ENCODE results near the gene SPINK1.

SPINK1 gene

GRCh38 chr5:147796556-147797308 lies 34.7 kb downstream of the SPINK1 start:
- DNase-seq (ENCODE audit: extremely low spot score) = no peak
- ChIA-PET POLR2A (no interaction called here), CTCF (interaction anchor here (1.2 to 1.9 kb wide), 2 partner anchors 15 to 26 kb away, joined by 4 read pairs; partner anchors contain the start of gene JAKMIP2)
- TF ChIP-seq CTCF (IDR thresholded peaks at IDR 0.05; ENCODE audit: control extremely low read depth, extremely low read depth, low read depth, missing control alignments) = no peak

- TF ChIP-seq CTCF (IDR thresholded peaks at IDR 0.05; ENCODE audit: control extremely low read depth, extremely low read depth, low read depth, missing control alignments) = no peak
- DNase-seq (ENCODE audit: extremely low spot score) = no peak
- POLR2A ChIA-PET = no interaction called here
- CTCF ChIA-PET = no interaction called here
Measured at GRCh38 chr5:147791181-147791580, 40.3 kb downstream of the SPINK1 start.

GRCh38 chr5:147789820-147790219 lies 41.7 kb downstream of the SPINK1 start:
- POLR2A ChIA-PET = no interaction called here
- TF ChIP-seq CTCF (IDR thresholded peaks at IDR 0.05; ENCODE audit: control extremely low read depth, extremely low read depth, low read depth, missing control alignments) = no peak
- CTCF ChIA-PET = interaction anchor here (1.0 kb wide), 1 partner anchor 33 kb away, joined by 3 read pairs; no protein-coding TSS in a partner anchor
- no peak for DNase-seq (ENCODE audit: extremely low spot score)

DNA sequence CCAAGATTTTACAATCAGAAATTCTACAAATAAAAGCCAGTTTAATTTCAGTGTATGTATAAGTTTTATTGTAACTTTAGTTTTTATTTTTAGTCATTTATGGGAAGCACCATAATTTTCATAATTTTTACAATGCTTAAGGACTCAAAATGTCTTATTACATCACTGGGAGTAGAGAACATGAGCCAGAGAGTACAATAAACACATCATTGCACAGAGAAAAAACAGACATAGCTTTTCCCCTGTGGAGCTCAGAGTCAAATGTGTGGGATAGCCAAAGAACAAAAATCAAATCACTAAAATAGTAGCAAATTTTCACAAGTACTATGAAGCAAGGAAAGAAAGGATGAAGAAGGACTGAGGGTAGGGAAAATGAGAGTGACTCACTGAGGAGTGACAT lies 43.4 kb downstream of the SPINK1 start:
- no peak for TF ChIP-seq CTCF (IDR thresholded peaks at IDR 0.05; ENCODE audit: control extremely low read depth, extremely low read depth, low read depth, missing control alignments)
- no peak for DNase-seq (ENCODE audit: extremely low spot score)
- CTCF ChIA-PET = no interaction called here
- POLR2A ChIA-PET = no interaction called here

GRCh38 chr5:147786142-147786541 lies 45.3 kb downstream of the SPINK1 start:
- DNase-seq (ENCODE audit: extremely low spot score) = no peak
- ChIA-PET CTCF (no interaction called here), POLR2A (no interaction called here)
- no peak for TF ChIP-seq CTCF (IDR thresholded peaks at IDR 0.05; ENCODE audit: control extremely low read depth, extremely low read depth, low read depth, missing control alignments)

DNA sequence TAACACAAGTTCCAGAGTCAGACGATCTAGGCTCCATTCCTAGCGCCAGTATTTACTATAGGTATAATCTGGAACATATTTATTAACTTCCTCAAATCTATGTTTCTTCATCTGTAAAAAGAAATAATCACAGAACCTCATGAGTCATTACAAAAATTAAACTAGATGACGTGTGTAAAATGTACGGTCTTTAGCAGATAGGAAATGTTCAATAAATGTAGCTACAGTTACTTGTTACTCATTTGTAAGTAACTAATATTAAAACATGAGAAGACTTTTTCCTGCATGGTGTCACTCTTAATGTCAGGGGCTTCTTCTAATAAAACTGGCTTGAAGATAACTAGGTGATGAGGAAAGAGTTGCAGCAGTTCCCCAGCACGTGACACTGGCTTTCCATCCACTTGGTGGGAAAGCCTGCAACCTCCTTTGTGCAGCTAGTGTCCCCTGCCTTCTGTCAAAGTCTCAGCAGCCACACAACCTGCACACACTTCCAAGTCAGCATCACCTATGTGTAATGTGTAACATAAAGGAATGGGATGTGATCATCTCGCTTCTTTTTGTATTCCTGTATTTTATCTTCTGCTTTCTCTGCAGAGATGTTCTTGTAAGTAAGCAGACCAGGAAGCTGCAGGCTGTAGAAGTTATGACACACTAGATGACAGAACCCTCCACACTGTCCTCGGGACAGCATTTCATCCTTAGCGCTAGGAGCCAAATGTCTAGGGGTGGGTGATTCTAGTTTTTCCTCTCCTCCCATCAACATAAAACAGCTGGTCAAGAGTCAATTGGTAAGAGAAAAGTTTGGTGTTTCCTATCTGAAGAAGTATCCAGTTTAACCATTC lies 47.1 kb downstream of the SPINK1 start:
- POLR2A ChIA-PET = no interaction called here
- TF ChIP-seq CTCF (IDR thresholded peaks at IDR 0.05; ENCODE audit: control extremely low read depth, extremely low read depth, low read depth, missing control alignments) = no peak
- DNase-seq (ENCODE audit: extremely low spot score) = no peak
- CTCF ChIA-PET = no interaction called here
